ENCODE results near the gene SRL. TPM values are rescaled to one million over a fixed set of nuclear protein-coding genes. Genes with fewer than 3 reads are reported as not detected.

SRL gene
- total RNA-seq (not detected), total RNA-seq (0 to 0.21 (median 0) reads per million in 172 experiments)
- polyA plus RNA-seq (2013, experiment 1 of 2): not detected
- polyA plus RNA-seq (2013, experiment 2 of 2): 11.3 TPM

DNA sequence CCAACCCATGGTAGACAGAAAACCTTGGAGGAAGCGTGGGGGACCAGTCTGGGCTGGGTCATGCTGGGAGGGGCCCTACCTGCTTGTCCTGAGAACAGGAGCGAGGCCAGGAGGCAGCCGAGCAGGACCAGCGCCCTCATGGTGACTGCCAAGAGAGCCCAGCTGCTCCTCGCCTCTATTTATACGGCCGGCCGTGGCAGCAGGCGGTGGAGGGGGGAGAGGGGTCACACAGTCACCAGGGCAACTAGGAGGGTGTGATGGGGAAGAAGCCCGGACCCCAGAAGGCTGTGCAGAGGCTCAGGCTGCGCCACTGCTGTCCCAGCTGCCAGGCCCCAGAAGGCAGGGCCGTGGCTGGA lies at the start of gene SRL:
Gene SRL, minus strand, starts transcription at position 153 of the 356 bp plus-strand sequence. Its CDS starts 13 bp downstream, at position 140.
- DNase-seq: no peak
- no peak for ATAC-seq (ENCODE audit: poor library complexity)
- H3K27ac Mint-ChIP-seq: no peak within 1 kb of the TSS
- peaks cover 9% of the 10 kb centered on the region for H3K27me3 Mint-ChIP-seq
- intact Hi-C loops (cut with DNase I, micrococcal nuclease): no loop called here
- no peaks in the 10 kb centered on the region for H3K4me1 ChIP-seq (ENCODE audit: insufficient read depth, low read length)
- H3K9me3 ChIP-seq (ENCODE audit: control insufficient read depth in 1 of 2, insufficient read depth in 1 of 2, low read length in 2 of 2): no peaks in the 10 kb centered on the region
- H3K27me3 ChIP-seq (ENCODE audit: control insufficient read depth in 1 of 2, insufficient read depth in 2 of 2, low read length in 2 of 2): no peaks in the 10 kb centered on the region
- ChIA-PET CTCF (no interaction called here), POLR2A (no interaction called here)
- no peaks in the 10 kb centered on the region for H3K36me3 ChIP-seq (ENCODE audit: insufficient read depth, low read length)
- no peaks in the 10 kb centered on the region for H3K9me3 Mint-ChIP-seq
- no peak within 1 kb of the TSS for H3K4me3 ChIP-seq (ENCODE audit: low read length)
- no peaks in the 10 kb centered on the region for H3K36me3 Mint-ChIP-seq (ENCODE audit: low read depth)
- no peak within 1 kb of the TSS for H3K27ac ChIP-seq (ENCODE audit: low read depth in 1 of 2, low read length in 2 of 2)
- no peak within 1 kb of the TSS for H3K4me3 Mint-ChIP-seq
- H3K4me1 Mint-ChIP-seq (ENCODE audit: low read depth): no peaks in the 10 kb centered on the region
- TF ChIP-seq, protein P1, sequence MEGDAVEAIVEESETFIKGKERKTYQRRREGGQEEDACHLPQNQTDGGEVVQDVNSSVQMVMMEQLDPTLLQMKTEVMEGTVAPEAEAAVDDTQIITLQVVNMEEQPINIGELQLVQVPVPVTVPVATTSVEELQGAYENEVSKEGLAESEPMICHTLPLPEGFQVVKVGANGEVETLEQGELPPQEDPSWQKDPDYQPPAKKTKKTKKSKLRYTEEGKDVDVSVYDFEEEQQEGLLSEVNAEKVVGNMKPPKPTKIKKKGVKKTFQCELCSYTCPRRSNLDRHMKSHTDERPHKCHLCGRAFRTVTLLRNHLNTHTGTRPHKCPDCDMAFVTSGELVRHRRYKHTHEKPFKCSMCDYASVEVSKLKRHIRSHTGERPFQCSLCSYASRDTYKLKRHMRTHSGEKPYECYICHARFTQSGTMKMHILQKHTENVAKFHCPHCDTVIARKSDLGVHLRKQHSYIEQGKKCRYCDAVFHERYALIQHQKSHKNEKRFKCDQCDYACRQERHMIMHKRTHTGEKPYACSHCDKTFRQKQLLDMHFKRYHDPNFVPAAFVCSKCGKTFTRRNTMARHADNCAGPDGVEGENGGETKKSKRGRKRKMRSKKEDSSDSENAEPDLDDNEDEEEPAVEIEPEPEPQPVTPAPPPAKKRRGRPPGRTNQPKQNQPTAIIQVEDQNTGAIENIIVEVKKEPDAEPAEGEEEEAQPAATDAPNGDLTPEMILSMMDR (IDR thresholded peaks at IDR 0.05): no peak

- intact Hi-C loops (cut with DNase I, micrococcal nuclease): no loop called here
- Mint-ChIP-seq H3K27me3 (peaks cover 5% of the 10 kb centered on the region), H3K9me3 (no peaks in the 10 kb centered on the region), H3K36me3 (ENCODE audit: low read depth) (no peaks in the 10 kb centered on the region), H3K27ac (no peak overlapping the region), H3K4me3 (no peak overlapping the region), H3K4me1 (ENCODE audit: low read depth) (no peaks in the 10 kb centered on the region)
- Histone ChIP-seq H3K27ac (ENCODE audit: low read depth in 1 of 2, low read length in 2 of 2) (no peak overlapping the region), H3K27me3 (ENCODE audit: control insufficient read depth in 1 of 2, insufficient read depth in 2 of 2, low read length in 2 of 2) (no peaks in the 10 kb centered on the region), H3K36me3 (ENCODE audit: insufficient read depth, low read length) (no peaks in the 10 kb centered on the region), H3K9me3 (ENCODE audit: control insufficient read depth in 1 of 2, insufficient read depth in 1 of 2, low read length in 2 of 2) (peaks cover 0 to 3% of the 10 kb centered on the region in 2 experiments), H3K4me3 (ENCODE audit: low read length) (no peak overlapping the region), H3K4me1 (ENCODE audit: insufficient read depth, low read length) (peaks cover 8% of the 10 kb centered on the region)
- ChIA-PET CTCF (interaction anchor here (1.8 to 2.0 kb wide), 3 partner anchors 36 to 40 kb away, joined by 4 to 9 read pairs (median 7); no protein-coding TSS in a partner anchor), POLR2A (interaction anchor here (0.8 kb wide), 1 partner anchor 16 kb away, joined by 3 read pairs; no protein-coding TSS in a partner anchor)
- no peak for DNase-seq
- TF ChIP-seq, protein P1 (IDR thresholded peaks at IDR 0.05): no peak
- ATAC-seq (ENCODE audit: poor library complexity): no peak
Observed at GRCh38 chr16:4290236-4290830, 48.5 kb upstream of the SRL start.

DNA sequence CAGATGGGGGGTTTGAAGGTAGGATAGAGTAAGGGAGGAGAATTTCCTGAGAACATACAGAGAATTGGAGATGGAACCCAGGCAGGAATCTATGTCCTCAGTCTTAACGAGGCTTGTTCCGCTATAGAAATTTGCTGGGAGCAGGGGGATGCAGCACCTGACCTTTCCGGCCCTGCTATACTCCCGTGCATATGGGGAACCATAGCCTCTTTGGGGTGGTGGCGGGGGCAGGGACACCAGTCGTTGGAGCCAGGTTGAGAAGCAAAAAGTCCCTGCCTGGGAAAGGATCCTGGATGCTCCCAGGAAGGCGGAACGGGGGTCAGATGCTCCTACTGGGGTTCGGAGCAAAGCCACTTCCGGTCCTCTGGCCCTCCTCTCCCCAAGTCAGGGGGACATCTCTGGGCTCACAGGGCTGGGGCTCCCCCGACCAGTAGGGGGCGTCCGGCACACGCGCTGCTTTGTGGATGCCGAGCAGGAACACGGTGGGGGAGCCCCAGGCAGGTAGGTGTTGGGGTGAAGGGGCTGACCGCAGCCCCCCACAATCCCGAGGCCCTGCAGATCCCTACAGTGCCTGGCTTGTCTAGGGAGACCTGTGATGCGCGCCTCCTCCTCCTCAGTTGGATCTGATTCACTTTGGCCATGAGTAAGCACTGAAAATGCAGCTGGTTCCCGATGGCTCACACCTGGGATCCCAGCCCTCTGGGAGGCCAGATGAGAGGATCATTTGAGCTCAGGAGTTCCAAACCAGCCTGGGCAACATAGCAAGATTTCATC lies 46.5 kb upstream of the SRL start:
- Histone ChIP-seq H3K9me3 (ENCODE audit: control insufficient read depth in 1 of 2, insufficient read depth in 1 of 2, low read length in 2 of 2) (no peaks in the 10 kb centered on the region), H3K36me3 (ENCODE audit: insufficient read depth, low read length) (no peaks in the 10 kb centered on the region), H3K27me3 (ENCODE audit: control insufficient read depth in 1 of 2, insufficient read depth in 2 of 2, low read length in 2 of 2) (peaks cover 0 to 3% of the 10 kb centered on the region in 2 experiments), H3K4me3 (ENCODE audit: low read length) (no peak overlapping the region), H3K27ac (ENCODE audit: low read depth in 1 of 2, low read length in 2 of 2) (no peak overlapping the region), H3K4me1 (ENCODE audit: insufficient read depth, low read length) (peaks cover 8% of the 10 kb centered on the region)
- Mint-ChIP-seq H3K27ac (no peak overlapping the region), H3K9me3 (no peaks in the 10 kb centered on the region), H3K36me3 (ENCODE audit: low read depth) (no peaks in the 10 kb centered on the region), H3K4me1 (ENCODE audit: low read depth) (no peaks in the 10 kb centered on the region), H3K4me3 (no peak overlapping the region), H3K27me3 (peaks cover 12% of the 10 kb centered on the region)
- peak; percentile 75 to 92 (median 80) for DNase-seq
- intact Hi-C loops (cut with DNase I, micrococcal nuclease): loop anchor here (1.0 to 10.0 kb wide), 4 partner anchors 12 to 296 kb away; no protein-coding TSS in a partner anchor
- ATAC-seq (ENCODE audit: poor library complexity): peak; percentile 97
- POLR2A ChIA-PET: interaction anchor here (0.8 kb wide), 1 partner anchor 42 kb away, joined by 4 read pairs; no protein-coding TSS in a partner anchor
- CTCF ChIA-PET: interaction anchor here (0.7 to 2.0 kb wide), 10 partner anchors 10 to 241 kb away, joined by 3 to 20 read pairs (median 4); no protein-coding TSS in a partner anchor
- TF ChIP-seq, protein P1 (IDR thresholded peaks at IDR 0.05): peak; percentile 99
